Erythroblast (primary cell): Measurements from ENCODE around the gene NEAT1.

Experiments used
- GATA1 ChIP-seq: IDR thresholded peaks from 2 replicates; pipeline ENCODE4 v1.6.1; 2011; ENCODE audit warnings: low read depth, mild to moderate bottlenecking, control low read depth, low read length, moderate library complexity
- POLR2A ChIP-seq: IDR thresholded peaks from 2 replicates; pipeline ENCODE4 v1.6.1; 2011; ENCODE audit warnings: mild to moderate bottlenecking, low read length

GRCh38 chr11:65420979-65421793 is 1.4 kb upstream of the NEAT1 start:
- TF ChIP-seq POLR2A (peak; percentile 97), GATA1 (no peak)
